HepG2 (cell line): ENCODE results near the gene ZNF33B. TPM values are rescaled to one million over a fixed set of nuclear protein-coding genes. Genes with fewer than 3 reads are reported as not detected.

Source experiments
- ARID4A ChIP-seq: sonication (generic); formaldehyde crosslinking; IDR thresholded peaks from 2 replicates; pipeline ENCODE4 v1.5.0; 2020; ENCODE audit warnings: mild to moderate bottlenecking, missing genetic modification reagents, borderline replicate concordance
- HOMEZ ChIP-seq: IDR thresholded peaks from 2 replicates; pipeline ENCODE4 v1.6.1; 2016; ENCODE audit warnings: low read depth
- NFE2L1 ChIP-seq: sonication (generic); formaldehyde crosslinking; IDR thresholded peaks from 2 replicates; pipeline ENCODE4 v1.4.0; 2020; ENCODE audit warnings: missing genetic modification reagents, mild to moderate bottlenecking, borderline replicate concordance
- NONO ChIP-seq, 2 experiments: fragments of 450-650 bp in 1 of 2; sonication (generic) in 1 of 2; formaldehyde crosslinking in 1 of 2; IDR thresholded peaks in 1 of 2; conservative IDR thresholded peaks in 1 of 2; 2 replicates each; pipeline versions ENCODE4 v1.6.1 to v1.8.0; 2017 to 2022; ENCODE audit warnings: mild to moderate bottlenecking in 1 of 2, missing genetic modification reagents in 1 of 2, moderate library complexity in 1 of 2
- PRDM10 ChIP-seq: sonication (generic); formaldehyde crosslinking; IDR thresholded peaks from 2 replicates; pipeline ENCODE4 v1.4.0; 2020; ENCODE audit warnings: low read depth, missing genetic modification reagents
- SOX6 ChIP-seq, 2 experiments: fragments of 450-650 bp in 1 of 2; sonication (generic) in 1 of 2; formaldehyde crosslinking in 1 of 2; IDR thresholded peaks; 2 replicates each; pipeline versions ENCODE4 v1.4.0 to v1.6.1; 2017 to 2020; ENCODE audit warnings: antibody characterized with exemption in 1 of 2, mild to moderate bottlenecking in 1 of 2, missing genetic modification reagents in 1 of 2
- TEF ChIP-seq: sonication (generic); formaldehyde crosslinking; IDR thresholded peaks from 2 replicates; pipeline ENCODE4 v1.5.0; 2020; ENCODE audit warnings: missing genetic modification reagents
- ZC3H4 ChIP-seq: sonication (generic); formaldehyde crosslinking; IDR thresholded peaks from 2 replicates; pipeline ENCODE4 v1.4.0; 2020; ENCODE audit warnings: missing genetic modification reagents, borderline replicate concordance
- ZEB1 ChIP-seq: IDR thresholded peaks from 2 replicates; pipeline ENCODE4 v1.6.1; 2012; ENCODE audit warnings: mild to moderate bottlenecking, low read depth, inconsistent platforms; ENCODE audit not compliant: insufficient replicate concordance
- ZNF121 ChIP-seq: sonication (generic); formaldehyde crosslinking; IDR thresholded peaks from 2 replicates; pipeline ENCODE4 v1.5.0; 2020; ENCODE audit warnings: mild to moderate bottlenecking, missing genetic modification reagents
- ZNF275 ChIP-seq: sonication (generic); formaldehyde crosslinking; IDR thresholded peaks from 2 replicates; pipeline ENCODE4 v1.8.0; 2022; ENCODE audit warnings: missing genetic modification reagents, mild to moderate bottlenecking, inconsistent platforms, borderline replicate concordance
- ZNF350 ChIP-seq: sonication (generic); formaldehyde crosslinking; IDR thresholded peaks from 2 replicates; pipeline ENCODE4 v1.4.0; 2020; ENCODE audit warnings: mild to moderate bottlenecking, low read depth, missing genetic modification reagents, borderline replicate concordance
- ZNF550 ChIP-seq: sonication (generic); formaldehyde crosslinking; IDR thresholded peaks from 2 replicates; pipeline ENCODE4 v1.4.0; 2020; ENCODE audit warnings: mild to moderate bottlenecking, missing genetic modification reagents, borderline replicate concordance
- ZNF616 ChIP-seq: sonication (generic); formaldehyde crosslinking; IDR thresholded peaks from 2 replicates; pipeline ENCODE4 v1.5.0; 2020; ENCODE audit warnings: low read depth, mild to moderate bottlenecking, missing genetic modification reagents
- ZNF766 ChIP-seq: sonication (generic); formaldehyde crosslinking; IDR thresholded peaks from 2 replicates; pipeline ENCODE4 v1.5.0; 2020; ENCODE audit warnings: missing genetic modification reagents, borderline replicate concordance
- polyA plus RNA-seq, 8 experiments: library from polyadenylated mRNA; depleted of rRNA in 3 of 8; stranded (reverse) in 7 of 8; unstranded in 1 of 8; fragments of >200 nt; fragmentation: Illumina TruSeq in 4 of 8; extraction: Trizol in 4 of 8; gene quantifications; 2 replicates each; pipeline versions ENCODE4 v1.2.1 to v1.2.3, GENCODE V29; 2011 to 2016; ENCODE audit warnings: low read depth in 4 of 8, missing spikeins in 1 of 8, mixed read lengths in 1 of 8; ENCODE audit not compliant: insufficient read depth in 1 of 8
- total RNA-seq, 5 experiments: library from RNA; depleted of rRNA; stranded (reverse); fragments of >200 nt; fragmentation: Illumina TruSeq; extraction: Trizol; gene quantifications; 2 replicates each; pipeline ENCODE4 v1.2.3, GENCODE V29; 2016; ENCODE audit warnings: low read depth in 1 of 5

Gene ZNF33B
- total and polyA plus RNA-seq, 2 of the 13 experiments (the other 11 are each of a cell fraction or from before 2014, with no cell fraction given) = 18.4 to 23.5 TPM

- no peak for TF ChIP-seq NFE2L1 (CRISPR knock-in tag)
- peak; percentile 80 for TF ChIP-seq ZEB1
- TF ChIP-seq ZNF275 = 0 out of 2 replicates have a peak, but pooled peaks have one; percentile 65
- peak; percentile 99 for TF ChIP-seq ZNF350 (CRISPR knock-in tag)
- peak; percentile 3; the same call in 1 of the 2 replicates for TF ChIP-seq ZC3H4 (CRISPR knock-in tag)
- TF ChIP-seq PRDM10 (CRISPR knock-in tag) = peak; percentile 73
- TF ChIP-seq ARID4A (CRISPR knock-in tag) = peak; percentile 80
- TF ChIP-seq SOX6 (IDR thresholded peaks at IDR 0.05) = no peak
- TF ChIP-seq SOX6 (CRISPR knock-in tag; IDR thresholded peaks at IDR 0.05) = peak; percentile 81
- TF ChIP-seq ZNF766 (CRISPR knock-in tag) = peak; percentile 91; the same call in 1 of the 2 replicates
- TF ChIP-seq ZNF121 (CRISPR knock-in tag) = peak; percentile 63
- TF ChIP-seq ZNF550 (CRISPR knock-in tag) = no peak
- TF ChIP-seq NONO (IDR thresholded peaks at IDR 0.05) = no peak
- peak; percentile 62; the same call in 1 of the 2 replicates for TF ChIP-seq NONO (CRISPR knock-in tag; conservative IDR thresholded peaks at IDR 0.05)
- peak; percentile 34; the same call in 1 of the 2 replicates for TF ChIP-seq HOMEZ (CRISPR knock-in tag)
- no peak for TF ChIP-seq ZNF616
- TF ChIP-seq TEF (CRISPR knock-in tag) = no peak
These were observed at the start of gene ZNF33B (continued) for GRCh38 chr10:42638055-42638820.
